BE2C (cell line): Measurements from ENCODE around the gene PRKAG1.

Experiments
- DNase-seq: peaks from one replicate; pipeline ENCODE4 v3.0.0-alpha.2; 2020
- H3K27me3 ChIP-seq: fragments of 250-450 bp; sonication (Bioruptor Pico); 2 replicates; pipeline ENCODE4 v1.5.1; 2020; ENCODE audit warnings: mild to moderate bottlenecking
- H3K36me3 ChIP-seq: fragments of 250-450 bp; sonication (Bioruptor Pico); 2 replicates; pipeline ENCODE4 v1.5.1; 2020; ENCODE audit warnings: mild to moderate bottlenecking
- H3K4me1 ChIP-seq: fragments of 250-450 bp; sonication (Bioruptor Pico); 2 replicates; pipeline ENCODE4 v1.5.1; 2020
- H3K4me3 ChIP-seq: 2 replicates; pipeline ENCODE4 v1.5.1; 2011; ENCODE audit warnings: low read depth, low read length
- H3K9me3 ChIP-seq: fragments of 250-450 bp; sonication (Bioruptor Pico); 2 replicates; pipeline ENCODE4 v1.5.1; 2020
- CTCF ChIP-seq: IDR thresholded peaks from 2 replicates; pipeline ENCODE4 v1.5.1; 2012; ENCODE audit warnings: mild to moderate bottlenecking, low read depth, low read length

PRKAG1 gene

GRCh38 chr12:49043856-49044258 is 25.3 kb upstream of the PRKAG1 start:
- H3K4me1 ChIP-seq = no peaks in the 10 kb centered on the region
- no peak overlapping the region for H3K4me3 ChIP-seq
- DNase-seq = peak; percentile 90
- H3K9me3 ChIP-seq = no peaks in the 10 kb centered on the region
- no peaks in the 10 kb centered on the region for H3K27me3 ChIP-seq
- peaks cover 91% of the 10 kb centered on the region for H3K36me3 ChIP-seq
- peak; percentile 89 for TF ChIP-seq CTCF

GRCh38 chr12:49043241-49043640 is 24.7 kb upstream of the PRKAG1 start:
- H3K36me3 ChIP-seq = peaks cover 91% of the 10 kb centered on the region
- H3K27me3 ChIP-seq = no peaks in the 10 kb centered on the region
- TF ChIP-seq CTCF = no peak

GRCh38 chr12:49041881-49042484 is 23.4 kb upstream of the PRKAG1 start:
- no peaks in the 10 kb centered on the region for H3K27me3 ChIP-seq
- peaks cover 94% of the 10 kb centered on the region for H3K36me3 ChIP-seq
- no peak for TF ChIP-seq CTCF
- H3K4me3 ChIP-seq = no peak overlapping the region
- DNase-seq = no peak
- H3K9me3 ChIP-seq = no peaks in the 10 kb centered on the region
- H3K4me1 ChIP-seq = no peaks in the 10 kb centered on the region

More at GRCh38 chr12:49043241-49043640, 24.7 kb upstream of the PRKAG1 start:
- Histone ChIP-seq H3K9me3 (no peaks in the 10 kb centered on the region), H3K4me1 (no peaks in the 10 kb centered on the region), H3K4me3 (no peak overlapping the region)
- DNase-seq = no peak

GRCh38 chr12:49041036-49041880 is 22.7 kb upstream of the PRKAG1 start:
- Histone ChIP-seq H3K9me3 (no peaks in the 10 kb centered on the region), H3K27me3 (no peaks in the 10 kb centered on the region), H3K4me3 (no peak overlapping the region), H3K4me1 (no peaks in the 10 kb centered on the region), H3K36me3 (peaks cover 93% of the 10 kb centered on the region)
- no peak for TF ChIP-seq CTCF
- no peak for DNase-seq

GRCh38 chr12:49040364-49040855 is 21.8 kb upstream of the PRKAG1 start:
- H3K9me3 ChIP-seq = no peaks in the 10 kb centered on the region
- no peaks in the 10 kb centered on the region for H3K4me1 ChIP-seq
- H3K4me3 ChIP-seq = no peak overlapping the region
- TF ChIP-seq CTCF = no peak
- DNase-seq = no peak
- peaks cover 93% of the 10 kb centered on the region for H3K36me3 ChIP-seq
- no peaks in the 10 kb centered on the region for H3K27me3 ChIP-seq
